ENCODE measurements around the gene KHDC4. TPM values are rescaled to one million over a fixed set of nuclear protein-coding genes. Genes with fewer than 3 reads are reported as not detected.

The KHDC4 gene
- total and polyA plus RNA-seq, 9 of the 15 experiments (the other 6 are each of a cell fraction or from before 2014, with no cell fraction given), result 12.1 to 185 (median 65.6) TPM

- TF ChIP-seq YY1 (IDR thresholded peaks at IDR 0.05; ENCODE audit: borderline replicate concordance in 1 of 3, control insufficient read depth in 1 of 3, extremely low read depth in 1 of 3, insufficient read depth in 3 of 3, insufficient read length in 1 of 3, insufficient replicate concordance in 2 of 3, low read depth in 1 of 3, low read length in 2 of 3), result no peak
- no peak for TF ChIP-seq FOXK2 (conservative IDR thresholded peaks at IDR 0.05 in 1 of 2, IDR thresholded peaks at IDR 0.05 in 1 of 2; ENCODE audit: low read depth in 2 of 2)
- no peak for TF ChIP-seq ZNF655 (CRISPR knock-in tag; IDR thresholded peaks at IDR 0.05)
- no peak for TF ChIP-seq PCBP1 (IDR thresholded peaks at IDR 0.05; ENCODE audit: low read depth, low read length, poor library complexity, severe bottlenecking)
- no peak for TF ChIP-seq EHMT2 (IDR thresholded peaks at IDR 0.05)
- peak; percentile 58; the same call in 1 of the 2 replicates for TF ChIP-seq SMARCA5 (IDR thresholded peaks at IDR 0.05)
- TF ChIP-seq ZNF143 (CRISPR knock-in tag; IDR thresholded peaks at IDR 0.05), result no peak
- TF ChIP-seq, protein P1, sequence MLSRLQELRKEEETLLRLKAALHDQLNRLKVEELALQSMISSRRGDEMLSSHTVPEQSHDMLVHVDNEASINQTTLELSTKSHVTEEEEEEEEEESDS (CRISPR knock-in tag; IDR thresholded peaks at IDR 0.05), result no peak
- no peak for TF ChIP-seq ZNF699 (CRISPR knock-in tag; IDR thresholded peaks at IDR 0.05; ENCODE audit: insufficient replicate concordance)
- TF ChIP-seq MIER1 (IDR thresholded peaks at IDR 0.05; ENCODE audit: low read depth), result no peak
- no peak for TF ChIP-seq CREBBP (IDR thresholded peaks at IDR 0.05; ENCODE audit: low read depth, low read length)
- no peak for TF ChIP-seq CEBPB (tag; IDR thresholded peaks at IDR 0.05)
- TF ChIP-seq, protein P2, sequence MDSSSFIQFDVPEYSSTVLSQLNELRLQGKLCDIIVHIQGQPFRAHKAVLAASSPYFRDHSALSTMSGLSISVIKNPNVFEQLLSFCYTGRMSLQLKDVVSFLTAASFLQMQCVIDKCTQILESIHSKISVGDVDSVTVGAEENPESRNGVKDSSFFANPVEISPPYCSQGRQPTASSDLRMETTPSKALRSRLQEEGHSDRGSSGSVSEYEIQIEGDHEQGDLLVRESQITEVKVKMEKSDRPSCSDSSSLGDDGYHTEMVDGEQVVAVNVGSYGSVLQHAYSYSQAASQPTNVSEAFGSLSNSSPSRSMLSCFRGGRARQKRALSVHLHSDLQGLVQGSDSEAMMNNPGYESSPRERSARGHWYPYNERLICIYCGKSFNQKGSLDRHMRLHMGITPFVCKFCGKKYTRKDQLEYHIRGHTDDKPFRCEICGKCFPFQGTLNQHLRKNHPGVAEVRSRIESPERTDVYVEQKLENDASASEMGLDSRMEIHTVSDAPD (CRISPR knock-in tag; IDR thresholded peaks at IDR 0.05), result no peak
- TF ChIP-seq FOXO4 (CRISPR knock-in tag; IDR thresholded peaks at IDR 0.05), result no peak
- no peak for TF ChIP-seq HNRNPH1 (optimal IDR thresholded peaks at IDR 0.05; ENCODE audit: low read depth, low read length)
- no peak for TF ChIP-seq PML (IDR thresholded peaks at IDR 0.05; ENCODE audit: low read length)
- TF ChIP-seq PTTG1 (tag; IDR thresholded peaks at IDR 0.05; ENCODE audit: low read depth), result no peak
- TF ChIP-seq E2F4 (CRISPR knock-in tag; IDR thresholded peaks at IDR 0.05; ENCODE audit: low read depth), result no peak
- TF ChIP-seq TRIM24 (IDR thresholded peaks at IDR 0.05), result no peak
- TF ChIP-seq ARNT (IDR thresholded peaks at IDR 0.05), result no peak
- no peak for TF ChIP-seq CCNT2 (IDR thresholded peaks at IDR 0.05; ENCODE audit: borderline replicate concordance, extremely low read depth, insufficient read length, low read depth, low read length)
- no peak for TF ChIP-seq SAFB2 (IDR thresholded peaks at IDR 0.05; ENCODE audit: borderline replicate concordance, low read depth, low read length, severe bottlenecking)
- TF ChIP-seq SRSF7 (optimal IDR thresholded peaks at IDR 0.05; ENCODE audit: low read depth, low read length), result no peak
- TF ChIP-seq TCF3 (CRISPR knock-in tag; IDR thresholded peaks at IDR 0.05), result no peak
- no peak for TF ChIP-seq PHB2 (IDR thresholded peaks at IDR 0.05; ENCODE audit: low read depth)
Measured at GRCh38 chr1:155978973-155979429, 44.8 kb upstream of the KHDC4 start (continued).

Measured in K562 (cell line).